ENCODE data around the gene TIAM2.
"Not testable (repeated sequence)": the region's sequence is repeated elsewhere in the genome, so short reads cannot be mapped to it uniquely, and the experiment has no call there.

Gene TIAM2

DNA sequence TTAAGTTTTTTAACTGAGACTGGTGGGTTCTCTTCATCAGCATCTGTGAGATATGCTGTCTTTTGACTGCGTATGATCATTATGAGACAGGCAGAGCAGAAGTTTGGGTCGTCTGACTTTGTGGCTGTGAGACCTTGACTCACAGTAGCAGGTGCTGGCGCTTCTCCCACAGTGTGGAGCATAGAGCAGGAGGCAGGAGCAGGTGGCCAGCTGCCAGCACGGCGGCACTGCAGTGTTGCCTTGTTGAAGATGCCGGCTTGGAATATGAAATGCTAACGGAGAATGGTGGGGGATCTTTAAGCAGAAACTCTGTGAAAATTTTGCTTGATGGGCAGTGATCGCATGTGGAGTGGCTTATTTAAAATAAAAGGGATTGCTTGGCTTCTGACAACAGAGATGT lies 105.0 kb downstream of the TIAM2 start:
- H3K4me3 ChIP-seq (ENCODE audit: low read depth, low read length) = no peak overlapping the region
- no peaks in the 10 kb centered on the region for H3K27me3 ChIP-seq (ENCODE audit: insufficient read depth, low read depth, severe bottlenecking)
- TF ChIP-seq, protein P1, sequence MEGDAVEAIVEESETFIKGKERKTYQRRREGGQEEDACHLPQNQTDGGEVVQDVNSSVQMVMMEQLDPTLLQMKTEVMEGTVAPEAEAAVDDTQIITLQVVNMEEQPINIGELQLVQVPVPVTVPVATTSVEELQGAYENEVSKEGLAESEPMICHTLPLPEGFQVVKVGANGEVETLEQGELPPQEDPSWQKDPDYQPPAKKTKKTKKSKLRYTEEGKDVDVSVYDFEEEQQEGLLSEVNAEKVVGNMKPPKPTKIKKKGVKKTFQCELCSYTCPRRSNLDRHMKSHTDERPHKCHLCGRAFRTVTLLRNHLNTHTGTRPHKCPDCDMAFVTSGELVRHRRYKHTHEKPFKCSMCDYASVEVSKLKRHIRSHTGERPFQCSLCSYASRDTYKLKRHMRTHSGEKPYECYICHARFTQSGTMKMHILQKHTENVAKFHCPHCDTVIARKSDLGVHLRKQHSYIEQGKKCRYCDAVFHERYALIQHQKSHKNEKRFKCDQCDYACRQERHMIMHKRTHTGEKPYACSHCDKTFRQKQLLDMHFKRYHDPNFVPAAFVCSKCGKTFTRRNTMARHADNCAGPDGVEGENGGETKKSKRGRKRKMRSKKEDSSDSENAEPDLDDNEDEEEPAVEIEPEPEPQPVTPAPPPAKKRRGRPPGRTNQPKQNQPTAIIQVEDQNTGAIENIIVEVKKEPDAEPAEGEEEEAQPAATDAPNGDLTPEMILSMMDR (IDR thresholded peaks at IDR 0.05; ENCODE audit: low read depth, low read length) = no peak
- peaks cover 6% of the 10 kb centered on the region for H3K36me3 ChIP-seq
- no peaks in the 10 kb centered on the region for H3K9me3 ChIP-seq (ENCODE audit: severe bottlenecking)
- H3K27ac ChIP-seq = no peak overlapping the region
- DNase-seq = no peak

DNA sequence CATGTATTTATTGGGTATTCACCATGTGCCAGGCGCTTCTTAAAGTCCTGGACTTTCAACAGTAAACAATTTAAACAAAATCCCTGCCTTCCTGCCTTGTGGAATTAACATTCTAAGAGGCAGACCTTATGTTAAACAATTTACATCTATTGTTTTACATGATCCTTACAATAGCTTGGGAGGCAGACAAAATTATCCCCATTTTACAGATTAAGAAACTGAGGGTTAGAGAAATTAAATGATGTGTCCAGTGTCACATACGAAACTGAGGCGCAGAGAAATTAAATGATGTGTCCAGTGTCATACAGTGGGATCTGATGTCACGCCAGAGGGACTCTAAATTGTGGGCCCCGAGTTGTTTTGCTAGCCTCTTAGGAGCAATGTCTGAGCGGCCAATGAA lies 105.5 kb downstream of the TIAM2 start:
- TF ChIP-seq, protein P1 (IDR thresholded peaks at IDR 0.05; ENCODE audit: low read depth, low read length) = no peak
- H3K27ac ChIP-seq = no peak overlapping the region
- H3K27me3 ChIP-seq (ENCODE audit: insufficient read depth, low read depth, severe bottlenecking) = no peaks in the 10 kb centered on the region
- H3K9me3 ChIP-seq (ENCODE audit: severe bottlenecking) = no peaks in the 10 kb centered on the region
- H3K36me3 ChIP-seq = peaks cover 6% of the 10 kb centered on the region
- no peak overlapping the region for H3K4me3 ChIP-seq (ENCODE audit: low read depth, low read length)
- DNase-seq = no peak

DNA sequence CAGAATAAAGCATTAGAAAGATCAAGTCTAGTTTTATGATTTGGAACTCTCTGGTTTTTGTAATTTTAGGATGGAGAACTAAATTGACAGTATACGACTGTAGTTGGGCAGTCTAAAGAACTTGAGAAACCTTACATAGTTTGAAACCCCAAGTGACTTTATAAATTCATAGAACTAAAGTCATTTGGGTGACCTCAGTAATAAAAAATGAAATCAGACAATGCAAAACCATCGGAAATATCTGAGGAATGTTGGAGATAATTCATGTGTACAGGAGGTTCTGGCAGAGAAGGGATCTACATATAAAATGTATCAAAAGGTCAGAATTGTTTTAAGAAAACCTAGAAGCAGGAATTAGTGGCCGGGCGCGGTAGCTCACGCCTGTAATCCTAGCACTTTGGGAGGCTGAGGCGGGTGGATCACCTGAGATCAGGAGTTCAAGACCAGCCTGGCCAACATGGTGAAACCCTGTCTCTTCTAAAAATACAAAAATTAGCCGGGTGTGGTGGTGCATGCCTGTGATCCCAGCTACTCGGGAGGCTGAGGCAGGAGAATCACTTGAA lies 108.0 kb downstream of the TIAM2 start:
- H3K27ac ChIP-seq = not testable (repeated sequence)

DNA sequence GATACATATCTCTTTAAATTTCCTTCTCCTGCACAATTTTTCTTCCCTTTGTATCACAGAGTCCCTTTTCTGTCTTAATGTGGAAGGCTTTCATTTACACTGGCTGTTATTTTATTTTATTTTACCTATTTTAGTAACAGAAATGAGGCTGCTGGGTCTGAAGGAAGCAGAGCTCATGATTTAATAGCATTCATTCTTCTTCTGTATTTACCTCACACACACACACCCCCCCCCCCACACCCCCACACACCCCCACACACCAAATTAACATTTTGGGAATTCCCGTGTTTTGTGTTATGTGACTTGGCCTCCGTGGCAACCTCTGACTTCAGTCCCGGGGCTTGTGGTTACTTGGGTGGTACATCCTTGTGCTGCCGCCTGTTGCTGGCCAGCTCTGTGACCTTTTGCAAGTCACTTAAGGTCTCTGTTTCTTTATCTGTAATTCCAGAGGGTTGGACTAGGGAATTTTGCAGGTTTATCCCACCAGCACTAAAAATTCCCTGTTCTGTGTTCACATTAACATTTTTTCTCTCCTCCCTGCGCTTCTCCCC lies 108.8 kb downstream of the TIAM2 start:
- H3K27me3 ChIP-seq (ENCODE audit: insufficient read depth, low read depth, severe bottlenecking) = no peaks in the 10 kb centered on the region
- H3K27ac ChIP-seq = no peak overlapping the region

More for the DNA sequence above, 108.0 kb downstream of the TIAM2 start:
- H3K9me3 ChIP-seq (ENCODE audit: severe bottlenecking); H3K27me3 ChIP-seq (ENCODE audit: insufficient read depth, low read depth, severe bottlenecking); DNase-seq; H3K4me3 ChIP-seq (ENCODE audit: low read depth, low read length); H3K36me3 ChIP-seq: not testable (repeated sequence)

DNA sequence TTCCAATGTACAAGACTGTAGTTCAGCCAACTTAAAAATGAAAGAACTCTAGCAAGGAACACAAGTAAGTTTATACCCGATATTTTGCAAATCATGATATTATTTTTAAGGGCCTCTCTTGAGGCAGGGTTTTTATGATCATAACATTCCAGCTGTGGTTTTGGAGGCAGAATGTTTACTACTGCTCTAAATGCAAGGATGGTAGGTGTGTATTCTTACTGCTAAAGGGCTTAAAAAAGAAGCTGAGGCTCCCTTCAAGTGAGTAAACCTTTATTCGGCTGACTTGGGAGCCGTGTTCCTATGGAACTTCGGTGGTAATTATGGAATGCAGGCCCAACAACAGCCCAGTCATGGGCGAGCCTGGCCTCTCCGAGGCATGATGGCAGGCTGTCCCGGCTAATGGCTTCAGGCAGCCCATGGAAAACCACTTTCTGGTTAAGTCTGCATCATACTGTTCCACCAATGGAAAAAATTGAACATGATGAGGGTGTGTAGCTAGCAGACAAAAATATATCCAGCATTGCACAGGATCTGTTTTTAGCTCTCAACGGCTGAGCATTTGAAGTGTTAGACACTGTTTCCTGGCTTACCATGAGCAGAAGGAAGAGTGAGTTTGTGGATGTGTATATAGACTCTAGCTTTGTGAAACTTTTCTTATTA lies 111.5 kb downstream of the TIAM2 start:
- H3K27me3 ChIP-seq (ENCODE audit: insufficient read depth, low read depth, severe bottlenecking) = no peaks in the 10 kb centered on the region
- H3K27ac ChIP-seq = no peak overlapping the region
- TF ChIP-seq, protein P1 (IDR thresholded peaks at IDR 0.05; ENCODE audit: low read depth, low read length) = no peak
- H3K4me3 ChIP-seq (ENCODE audit: low read depth, low read length) = no peak overlapping the region
- H3K36me3 ChIP-seq = no peaks in the 10 kb centered on the region; the same call in 1 of the 2 replicates
- DNase-seq = no peak
- H3K9me3 ChIP-seq (ENCODE audit: severe bottlenecking) = no peaks in the 10 kb centered on the region

More for the DNA sequence above, 108.8 kb downstream of the TIAM2 start:
- Histone ChIP-seq H3K36me3 (peaks cover 3% of the 10 kb centered on the region; the same call in 1 of the 2 replicates), H3K9me3 (ENCODE audit: severe bottlenecking) (no peaks in the 10 kb centered on the region), H3K4me3 (ENCODE audit: low read depth, low read length) (no peak overlapping the region)
- no peak for DNase-seq
- TF ChIP-seq, protein P1 (IDR thresholded peaks at IDR 0.05; ENCODE audit: low read depth, low read length) = no peak

DNA sequence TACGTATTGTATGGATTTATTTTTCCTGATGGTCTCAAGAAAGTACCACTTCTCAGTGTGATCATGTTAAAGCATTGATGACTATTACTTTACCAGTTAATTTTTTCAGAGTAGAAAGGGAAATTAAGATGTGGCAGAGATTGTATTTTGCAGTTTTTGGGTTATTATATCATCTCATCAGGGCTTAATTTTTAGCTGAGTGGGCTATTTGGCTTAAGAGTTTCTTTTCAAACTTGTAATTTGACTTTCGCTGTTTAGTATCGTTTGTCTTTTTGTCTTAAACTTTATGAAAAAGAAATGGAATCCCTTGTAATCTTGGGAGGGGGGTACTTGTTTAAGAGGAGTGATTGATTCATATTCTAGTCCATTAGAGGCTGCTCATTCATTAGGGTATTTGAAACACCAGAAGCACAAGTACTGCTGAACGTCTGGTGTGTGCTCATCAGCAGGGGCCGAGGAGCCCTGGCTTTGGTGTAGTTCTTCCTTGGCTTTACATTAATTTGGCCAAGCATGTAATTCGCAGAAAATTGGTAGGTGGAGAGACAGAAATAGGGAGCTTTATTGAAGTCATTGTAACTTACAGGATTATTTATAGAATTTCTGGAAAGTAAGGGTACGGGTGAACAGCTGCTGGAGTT lies 112.4 kb downstream of the TIAM2 start:
- DNase-seq = no peak
- Histone ChIP-seq H3K4me3 (ENCODE audit: low read depth, low read length) (no peak overlapping the region), H3K27me3 (ENCODE audit: insufficient read depth, low read depth, severe bottlenecking) (no peaks in the 10 kb centered on the region), H3K36me3 (no peaks in the 10 kb centered on the region; the same call in 1 of the 2 replicates), H3K27ac (no peak overlapping the region), H3K9me3 (ENCODE audit: severe bottlenecking) (no peaks in the 10 kb centered on the region)
- TF ChIP-seq, protein P1 (IDR thresholded peaks at IDR 0.05; ENCODE audit: low read depth, low read length) = no peak

All from WERI-Rb-1 (cell line).